Suprapubic skin (tissue), 3 donors: ENCODE data around the gene BRD2.

ENCODE experiments used
- EP300 ChIP-seq: sonication (generic); formaldehyde crosslinking; IDR thresholded peaks from one replicate; pipeline ENCODE4 v1.6.1; 2017; ENCODE audit warnings: antibody characterized with exemption
- POLR2A ChIP-seq, 2 donors: fragments of 450-650 bp; IDR thresholded peaks; one replicate each; pipeline ENCODE4 v1.6.1; 2017; ENCODE audit warnings: antibody characterized with exemption in 2 of 2, mild to moderate bottlenecking in 2 of 2, moderate library complexity in 2 of 2
- TF ChIP-seq, protein P1 (sequence below), 2 donors: fragments of 200-600 bp in 1 of 2; fragments of 450-650 bp in 1 of 2; sonication (generic) in 1 of 2; IDR thresholded peaks; one replicate each; pipeline ENCODE4 v1.5.1; 2016 to 2019; ENCODE audit warnings: antibody characterized with exemption in 2 of 2, mild to moderate bottlenecking in 1 of 2, moderate library complexity in 1 of 2

- no peak for TF ChIP-seq EP300
- TF ChIP-seq, protein P1, sequence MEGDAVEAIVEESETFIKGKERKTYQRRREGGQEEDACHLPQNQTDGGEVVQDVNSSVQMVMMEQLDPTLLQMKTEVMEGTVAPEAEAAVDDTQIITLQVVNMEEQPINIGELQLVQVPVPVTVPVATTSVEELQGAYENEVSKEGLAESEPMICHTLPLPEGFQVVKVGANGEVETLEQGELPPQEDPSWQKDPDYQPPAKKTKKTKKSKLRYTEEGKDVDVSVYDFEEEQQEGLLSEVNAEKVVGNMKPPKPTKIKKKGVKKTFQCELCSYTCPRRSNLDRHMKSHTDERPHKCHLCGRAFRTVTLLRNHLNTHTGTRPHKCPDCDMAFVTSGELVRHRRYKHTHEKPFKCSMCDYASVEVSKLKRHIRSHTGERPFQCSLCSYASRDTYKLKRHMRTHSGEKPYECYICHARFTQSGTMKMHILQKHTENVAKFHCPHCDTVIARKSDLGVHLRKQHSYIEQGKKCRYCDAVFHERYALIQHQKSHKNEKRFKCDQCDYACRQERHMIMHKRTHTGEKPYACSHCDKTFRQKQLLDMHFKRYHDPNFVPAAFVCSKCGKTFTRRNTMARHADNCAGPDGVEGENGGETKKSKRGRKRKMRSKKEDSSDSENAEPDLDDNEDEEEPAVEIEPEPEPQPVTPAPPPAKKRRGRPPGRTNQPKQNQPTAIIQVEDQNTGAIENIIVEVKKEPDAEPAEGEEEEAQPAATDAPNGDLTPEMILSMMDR (IDR thresholded peaks at IDR 0.05): no peak
- TF ChIP-seq POLR2A (IDR thresholded peaks at IDR 0.05): no peak
Measured at GRCh38 chr6:32935551-32936238, 32.7 kb upstream of the BRD2 start.
